Muscle layer of duodenum (tissue), 2 donors: ENCODE measurements around the gene WDHD1.
"Not testable (repeated sequence)": the region's sequence is repeated elsewhere in the genome, so short reads cannot be mapped to it uniquely, and the experiment has no call there.

Experiments used
- H3K27ac ChIP-seq: one replicate; pipeline ENCODE4 v1.7.0; 2013; ENCODE audit warnings: mild to moderate bottlenecking, low read length
- H3K27me3 ChIP-seq: one replicate; pipeline ENCODE4 v1.7.0; 2013; ENCODE audit warnings: low read depth, mild to moderate bottlenecking, control low read depth, low read length
- H3K36me3 ChIP-seq, 2 donors: one replicate each; pipeline ENCODE4 v1.7.0; 2013; ENCODE audit warnings: low read length in 2 of 2, control low read depth in 1 of 2, mild to moderate bottlenecking in 1 of 2; ENCODE audit not compliant: insufficient read depth in 2 of 2, control insufficient read depth in 1 of 2
- H3K4me1 ChIP-seq, 2 donors: one replicate each; pipeline ENCODE4 v1.7.0; 2013; ENCODE audit warnings: low read length in 2 of 2, mild to moderate bottlenecking in 2 of 2, control low read depth in 1 of 2, moderate library complexity in 1 of 2; ENCODE audit not compliant: insufficient read depth in 2 of 2, control insufficient read depth in 1 of 2
- H3K4me3 ChIP-seq, 2 donors: one replicate each; pipeline ENCODE4 v1.7.0; 2013; ENCODE audit warnings: low read length in 2 of 2, low read depth in 1 of 2, mild to moderate bottlenecking in 1 of 2
- H3K9me3 ChIP-seq, 2 donors: one replicate each; pipeline ENCODE4 v1.7.0; 2013; ENCODE audit warnings: low read length in 2 of 2, control low read depth in 1 of 2, mild to moderate bottlenecking in 1 of 2; ENCODE audit not compliant: control insufficient read depth in 1 of 2
- donor health status: healthy.

Gene WDHD1

GRCh38 chr14:55026793-55027561 lies at the start of gene WDHD1, which contains the start of gene SOCS4:
Gene WDHD1 (minus strand): TSS chr14:55027099. CDS start chr14:55026787, 312 bp downstream.
Gene SOCS4 (plus strand): TSS chr14:55027236. CDS start chr14:55043042, 15,806 bp downstream.
- H3K27me3 ChIP-seq = no peaks in the 10 kb centered on the region
- H3K9me3 ChIP-seq = no peaks in the 10 kb centered on the region
- no peaks in the 10 kb centered on the region for H3K36me3 ChIP-seq
- peak within 1 kb of the TSS; percentile 92 for H3K27ac ChIP-seq
- H3K4me3 ChIP-seq = peak within 1 kb of the TSS; percentile 90 to 96
- H3K4me1 ChIP-seq = peaks cover 8 to 29% of the 10 kb centered on the region in 2 donors

GRCh38 chr14:55075628-55076175 lies 48.8 kb upstream of the WDHD1 start:
- peaks cover 0 to 6% of the 10 kb centered on the region in 2 donors for H3K36me3 ChIP-seq
- H3K4me1 ChIP-seq = peaks cover 3 to 21% of the 10 kb centered on the region in 2 donors
- no peaks in the 10 kb centered on the region for H3K27me3 ChIP-seq

GRCh38 chr14:55074662-55075061 lies 47.8 kb upstream of the WDHD1 start:
- H3K36me3 ChIP-seq = peaks cover 0 to 9% of the 10 kb centered on the region in 2 donors
- no peaks in the 10 kb centered on the region for H3K9me3 ChIP-seq
- H3K4me3 ChIP-seq = no peak overlapping the region
- H3K27me3 ChIP-seq = no peaks in the 10 kb centered on the region
- no peak overlapping the region for H3K27ac ChIP-seq
- H3K4me1 ChIP-seq = peaks cover 3 to 21% of the 10 kb centered on the region in 2 donors

More at GRCh38 chr14:55075628-55076175, 48.8 kb upstream of the WDHD1 start:
- H3K4me3 ChIP-seq = no peak overlapping the region
- H3K9me3 ChIP-seq = no peaks in the 10 kb centered on the region
- no peak overlapping the region for H3K27ac ChIP-seq

- H3K9me3 ChIP-seq = no peaks in the 10 kb centered on the region
- H3K27me3 ChIP-seq = no peaks in the 10 kb centered on the region
- peaks cover 0 to 11% of the 10 kb centered on the region in 2 donors for H3K36me3 ChIP-seq
- H3K4me3 ChIP-seq = no peak overlapping the region
- H3K27ac ChIP-seq = no peak overlapping the region
- peaks cover 3 to 21% of the 10 kb centered on the region in 2 donors for H3K4me1 ChIP-seq
These were observed 47.0 kb upstream of the WDHD1 start for GRCh38 chr14:55073856-55074255.

GRCh38 chr14:55071870-55072640 lies 45.2 kb upstream of the WDHD1 start:
- H3K4me3 ChIP-seq = no peak overlapping the region

GRCh38 chr14:55070981-55071411 lies 44.1 kb upstream of the WDHD1 start:
- Histone ChIP-seq H3K4me1 (peaks cover 0 to 21% of the 10 kb centered on the region in 2 donors), H3K4me3 (no peak overlapping the region), H3K36me3 (peaks cover 6 to 18% of the 10 kb centered on the region in 2 donors), H3K27me3 (no peaks in the 10 kb centered on the region), H3K27ac (no peak overlapping the region), H3K9me3 (no peaks in the 10 kb centered on the region)

More at GRCh38 chr14:55071870-55072640, 45.2 kb upstream of the WDHD1 start:
- Histone ChIP-seq H3K36me3 (peaks cover 0 to 18% of the 10 kb centered on the region in 2 donors), H3K27me3 (no peaks in the 10 kb centered on the region), H3K4me1 (peaks cover 2 to 21% of the 10 kb centered on the region in 2 donors), H3K27ac (peak overlapping the region; percentile 48), H3K9me3 (no peaks in the 10 kb centered on the region)

GRCh38 chr14:55066223-55066622 lies 39.3 kb upstream of the WDHD1 start:
- Histone ChIP-seq H3K27me3 (no peaks in the 10 kb centered on the region), H3K4me3 (no peak overlapping the region), H3K9me3 (no peaks in the 10 kb centered on the region), H3K36me3 (peaks cover 22 to 38% of the 10 kb centered on the region in 2 donors), H3K4me1 (peaks cover 0 to 16% of the 10 kb centered on the region in 2 donors), H3K27ac (no peak overlapping the region)

GRCh38 chr14:55065411-55065810 lies 38.5 kb upstream of the WDHD1 start:
- Histone ChIP-seq H3K27ac (no peak overlapping the region), H3K9me3 (no peaks in the 10 kb centered on the region), H3K4me1 (peaks cover 0 to 16% of the 10 kb centered on the region in 2 donors), H3K4me3 (no peak overlapping the region), H3K36me3 (peaks cover 22 to 38% of the 10 kb centered on the region in 2 donors), H3K27me3 (no peaks in the 10 kb centered on the region)

GRCh38 chr14:55064896-55065295 lies 38.0 kb upstream of the WDHD1 start:
- not testable (repeated sequence) for H3K9me3 ChIP-seq, H3K4me3 ChIP-seq, H3K27me3 ChIP-seq, H3K27ac ChIP-seq
- peaks cover 0 to 16% of the 10 kb centered on the region in 2 donors for H3K4me1 ChIP-seq
- peaks cover 22 to 37% of the 10 kb centered on the region in 2 donors for H3K36me3 ChIP-seq

GRCh38 chr14:55062517-55063351 lies 35.8 kb upstream of the WDHD1 start:
- no peak overlapping the region for H3K4me3 ChIP-seq
- no peak overlapping the region for H3K27ac ChIP-seq
- no peaks in the 10 kb centered on the region for H3K9me3 ChIP-seq
- H3K4me1 ChIP-seq = peaks cover 0 to 16% of the 10 kb centered on the region in 2 donors
- no peaks in the 10 kb centered on the region for H3K27me3 ChIP-seq
- H3K36me3 ChIP-seq = peaks cover 22 to 32% of the 10 kb centered on the region in 2 donors
